CD14-positive monocyte (primary cell): ENCODE measurements around the gene NUDC. TPM values are rescaled to one million over a fixed set of nuclear protein-coding genes. Genes with fewer than 3 reads are reported as not detected.
A peak's percentile ranks its signal among the peaks of the same experiment; 100 is the strongest.
"Not testable (repeated sequence)": the region's sequence is repeated elsewhere in the genome, so short reads cannot be mapped to it uniquely, and the experiment has no call there.

Source experiments
- DNase-seq, 3 donors: peaks; one replicate each; pipeline ENCODE4 v3.0.0-alpha.2; 2011 to 2022
- H2AFZ ChIP-seq: 2 replicates; pipeline ENCODE4 v1.6.0; 2012; ENCODE audit warnings: mild to moderate bottlenecking, low read depth, low read length, inconsistent platforms; ENCODE audit not compliant: insufficient read depth, poor library complexity, severe bottlenecking
- H3K27ac ChIP-seq, 2 donors: 1 replicate in 1 of 2; 2 replicates in 1 of 2; pipeline ENCODE4 v1.5.1; 2012 to 2013; ENCODE audit warnings: low read length in 2 of 2, control low read depth in 1 of 2, inconsistent platforms in 1 of 2, low read depth in 1 of 2, mild to moderate bottlenecking in 1 of 2
- H3K27me3 ChIP-seq, 2 donors: one replicate each; pipeline versions ENCODE4 v1.6.0 to v1.6.1; 2011 to 2013; ENCODE audit warnings: low read length in 2 of 2; ENCODE audit not compliant: control insufficient read depth in 2 of 2, insufficient read depth in 2 of 2
- H3K36me3 ChIP-seq, 2 donors: replicated peaks in 1 of 2; 1 replicate in 1 of 2; 2 replicates in 1 of 2; pipeline versions ENCODE4 v1.5.1 to v1.6.1; 2012 to 2013; ENCODE audit warnings: low read length in 2 of 2, control low read depth in 1 of 2, inconsistent platforms in 1 of 2, mild to moderate bottlenecking in 1 of 2; ENCODE audit not compliant: insufficient read depth in 2 of 2, control insufficient read depth in 1 of 2
- H3K4me1 ChIP-seq, 2 donors: 1 replicate in 1 of 2; 2 replicates in 1 of 2; pipeline versions ENCODE4 v1.5.1 to v1.6.1; 2012 to 2013; ENCODE audit warnings: low read length in 2 of 2, control low read depth in 1 of 2, inconsistent platforms in 1 of 2, mild to moderate bottlenecking in 1 of 2, moderate library complexity in 1 of 2; ENCODE audit not compliant: insufficient read depth in 2 of 2, control insufficient read depth in 1 of 2
- H3K4me2 ChIP-seq: replicated peaks from 2 replicates; pipeline ENCODE3; 2012; ENCODE audit warnings: low read length, moderate library complexity, mild to moderate bottlenecking; ENCODE audit not compliant: poor library complexity, severe bottlenecking; ENCODE audit errors: extremely low read depth
- H3K4me3 ChIP-seq, 3 experiments: fragments of 200-600 bp in 1 of 3; sonication (generic) in 1 of 3; replicated peaks in 1 of 3; 1 replicate in 2 of 3; 2 replicates in 1 of 3; pipeline ENCODE4 v1.5.1; 2011 to 2013; ENCODE audit warnings: low read length in 3 of 3, mild to moderate bottlenecking in 3 of 3, control low read depth in 2 of 3, low read depth in 2 of 3, inconsistent platforms in 1 of 3, moderate library complexity in 1 of 3
- H3K79me2 ChIP-seq: 2 replicates; pipeline ENCODE4 v1.6.0; 2012; ENCODE audit warnings: mild to moderate bottlenecking, control low read depth, inconsistent platforms, low read length, moderate library complexity; ENCODE audit not compliant: insufficient read depth
- H3K9ac ChIP-seq: 2 replicates; pipeline ENCODE4 v1.6.0; 2017; ENCODE audit warnings: low read length, mild to moderate bottlenecking; ENCODE audit not compliant: insufficient read depth, poor library complexity, severe bottlenecking
- H3K9me3 ChIP-seq, 2 donors: replicated peaks in 1 of 2; 1 replicate in 1 of 2; 2 replicates in 1 of 2; pipeline versions ENCODE4 v1.5.1 to v1.6.1; 2012 to 2013; ENCODE audit warnings: low read length in 2 of 2, control low read depth in 1 of 2; ENCODE audit not compliant: control insufficient read depth in 1 of 2, insufficient read depth in 1 of 2
- H4K20me1 ChIP-seq: 2 replicates; pipeline ENCODE4 v1.6.0; 2012; ENCODE audit warnings: mild to moderate bottlenecking, low read length, control low read depth, moderate library complexity; ENCODE audit not compliant: insufficient read depth
- H3K27ac Mint-ChIP-seq, 7 donors: one replicate each; pipeline ENCODE4 v1.8.0; 2020; ENCODE audit warnings: mild to moderate bottlenecking in 7 of 7, mixed read lengths in 7 of 7, moderate library complexity in 6 of 7, inconsistent platforms in 2 of 7
- H3K27me3 Mint-ChIP-seq, 3 donors: one replicate each; pipeline ENCODE4 v1.8.0; 2021 to 2022; ENCODE audit warnings: low read depth in 3 of 3, mild to moderate bottlenecking in 3 of 3, mixed read lengths in 3 of 3, moderate library complexity in 3 of 3, inconsistent platforms in 1 of 3
- H3K36me3 Mint-ChIP-seq, 2 donors: one replicate each; pipeline ENCODE4 v1.8.0; 2020; ENCODE audit warnings: mixed read lengths in 2 of 2, inconsistent platforms in 1 of 2, mild to moderate bottlenecking in 1 of 2
- H3K4me1 Mint-ChIP-seq: one replicate; pipeline ENCODE4 v1.8.0; 2020; ENCODE audit warnings: mild to moderate bottlenecking, mixed read lengths
- H3K4me3 Mint-ChIP-seq, 2 donors: one replicate each; pipeline ENCODE4 v1.8.0; 2020; ENCODE audit warnings: mild to moderate bottlenecking in 2 of 2, mixed read lengths in 2 of 2, moderate library complexity in 1 of 2
- H3K9me3 Mint-ChIP-seq, 7 donors: one replicate each; pipeline ENCODE4 v1.8.0; 2020 to 2022; ENCODE audit warnings: mixed read lengths in 7 of 7, mild to moderate bottlenecking in 6 of 7, moderate library complexity in 6 of 7, inconsistent platforms in 2 of 7
- WGBS: methylation state at CpG from one replicate; pipeline ENCODE4 v1.1.5; 2013; ENCODE audit warnings: missing lambda C conversion rate; ENCODE audit not compliant: insufficient coverage; 5-methylcytosine and 5-hydroxymethylcytosine counted together
- intact Hi-C, 2 donors: fragments of 100-400 bp; cut with micrococcal nuclease; formaldehyde crosslinking; loops; one replicate each; pipeline versions ENCODE4 v1.15.0 to v1.15.1; 2023
- polyA plus RNA-seq, 3 donors: library from polyadenylated mRNA; depleted of rRNA in 1 of 3; unstranded in 2 of 3; stranded (reverse) in 1 of 3; fragments of 300-500 nt in 2 of 3; fragments of >200 nt in 1 of 3; fragmentation: Illumina TruSeq in 2 of 3; gene quantifications; 1 replicate in 2 of 3; 2 replicates in 1 of 3; pipeline ENCODE4 v1.2.3, GENCODE V29; 2012 to 2021
- TF ChIP-seq, protein P1 (sequence below): fragments of 200-600 bp; IDR thresholded peaks from one replicate; pipeline ENCODE4 v1.8.0; 2022; ENCODE audit warnings: antibody characterized with exemption, mild to moderate bottlenecking

Gene NUDC
- polyA plus RNA-seq, 3 donors: 28.3 to 58.3 (median 47.4) TPM

DNA sequence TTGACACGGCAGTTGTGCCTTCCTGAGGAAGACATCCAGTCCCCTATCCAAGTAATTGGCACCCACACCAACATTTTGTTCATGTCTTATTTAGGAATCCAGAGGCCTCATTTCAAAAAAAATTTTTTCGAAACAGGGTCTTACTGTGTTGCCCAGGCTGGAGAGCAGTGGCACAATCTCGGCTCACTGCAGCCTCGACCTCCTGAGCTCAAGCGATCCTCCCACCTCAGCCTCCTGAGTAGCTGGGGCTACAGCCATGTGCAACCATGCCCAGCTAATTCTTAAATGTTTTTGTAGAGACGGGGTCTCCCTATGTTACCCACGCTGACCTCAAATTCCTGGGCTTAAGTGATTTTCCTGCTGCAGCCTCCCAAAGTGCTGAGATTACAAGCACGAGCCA is 62.7 kb downstream of the NUDC start:
- no peaks in the 10 kb centered on the region for H3K36me3 ChIP-seq
- no peak overlapping the region for H2AFZ ChIP-seq
- H3K9me3 ChIP-seq: no peaks in the 10 kb centered on the region
- peaks cover 11 to 24% (median 20%) of the 10 kb centered on the region in 3 donors for H3K27me3 Mint-ChIP-seq
- TF ChIP-seq, protein P1, sequence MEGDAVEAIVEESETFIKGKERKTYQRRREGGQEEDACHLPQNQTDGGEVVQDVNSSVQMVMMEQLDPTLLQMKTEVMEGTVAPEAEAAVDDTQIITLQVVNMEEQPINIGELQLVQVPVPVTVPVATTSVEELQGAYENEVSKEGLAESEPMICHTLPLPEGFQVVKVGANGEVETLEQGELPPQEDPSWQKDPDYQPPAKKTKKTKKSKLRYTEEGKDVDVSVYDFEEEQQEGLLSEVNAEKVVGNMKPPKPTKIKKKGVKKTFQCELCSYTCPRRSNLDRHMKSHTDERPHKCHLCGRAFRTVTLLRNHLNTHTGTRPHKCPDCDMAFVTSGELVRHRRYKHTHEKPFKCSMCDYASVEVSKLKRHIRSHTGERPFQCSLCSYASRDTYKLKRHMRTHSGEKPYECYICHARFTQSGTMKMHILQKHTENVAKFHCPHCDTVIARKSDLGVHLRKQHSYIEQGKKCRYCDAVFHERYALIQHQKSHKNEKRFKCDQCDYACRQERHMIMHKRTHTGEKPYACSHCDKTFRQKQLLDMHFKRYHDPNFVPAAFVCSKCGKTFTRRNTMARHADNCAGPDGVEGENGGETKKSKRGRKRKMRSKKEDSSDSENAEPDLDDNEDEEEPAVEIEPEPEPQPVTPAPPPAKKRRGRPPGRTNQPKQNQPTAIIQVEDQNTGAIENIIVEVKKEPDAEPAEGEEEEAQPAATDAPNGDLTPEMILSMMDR: no peak
- H3K4me3 Mint-ChIP-seq: no peak overlapping the region
- peaks cover 0 to 3% of the 10 kb centered on the region in 2 donors for H3K4me1 ChIP-seq
- no peak overlapping the region for H3K4me3 ChIP-seq
- no peak overlapping the region for H3K27ac Mint-ChIP-seq
- no peak for DNase-seq
- H3K9ac ChIP-seq: no peak overlapping the region
- H3K79me2 ChIP-seq: no peaks in the 10 kb centered on the region
- no peaks in the 10 kb centered on the region for H3K36me3 Mint-ChIP-seq
- H3K4me2 ChIP-seq: no peak overlapping the region
- H4K20me1 ChIP-seq: no peaks in the 10 kb centered on the region
- 87% methylated on average over 7 of the region's 8 CpGs for WGBS
- H3K27me3 ChIP-seq: peaks cover 4% of the 10 kb centered on the region in 2 donors
- H3K4me1 Mint-ChIP-seq: peaks cover 2% of the 10 kb centered on the region
- intact Hi-C loops: no loop called here
- peaks cover 0 to 1% (median 0%) of the 10 kb centered on the region in 7 donors for H3K9me3 Mint-ChIP-seq
- H3K27ac ChIP-seq: no peak overlapping the region

DNA sequence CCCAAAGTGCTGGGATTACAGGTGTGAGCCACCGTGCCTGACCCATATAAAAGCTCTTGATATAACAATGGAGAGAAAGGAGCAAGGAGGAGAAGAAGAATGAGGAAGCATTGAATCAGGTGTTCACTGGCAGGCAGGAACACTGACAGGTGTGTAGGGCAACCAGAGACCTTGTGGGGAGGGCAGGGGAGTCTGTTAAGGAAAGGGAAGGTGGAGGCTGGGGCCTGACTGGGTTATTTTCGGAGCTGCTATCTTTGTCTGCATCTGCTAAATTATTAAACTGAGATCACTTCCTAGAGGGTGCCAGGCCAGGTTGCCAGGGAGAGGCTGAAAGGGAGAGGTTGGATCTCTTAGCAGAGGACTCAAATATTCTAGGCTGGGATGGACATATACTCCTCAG is 65.1 kb downstream of the NUDC start:
- Histone ChIP-seq H3K27ac (no peak overlapping the region), H3K4me3 (no peak overlapping the region), H3K79me2 (no peaks in the 10 kb centered on the region), H3K4me2 (no peak overlapping the region), H4K20me1 (no peaks in the 10 kb centered on the region), H3K27me3 (peaks cover 4 to 18% of the 10 kb centered on the region in 2 donors), H2AFZ (no peak overlapping the region), H3K4me1 (peaks cover 11 to 13% of the 10 kb centered on the region in 2 donors), H3K36me3 (no peaks in the 10 kb centered on the region), H3K9ac (no peak overlapping the region), H3K9me3 (no peaks in the 10 kb centered on the region)
- Mint-ChIP-seq H3K9me3 (peaks cover 0 to 5% (median 1%) of the 10 kb centered on the region in 7 donors), H3K36me3 (peaks cover 2 to 6% of the 10 kb centered on the region in 2 donors), H3K27ac (no peak overlapping the region), H3K4me1 (peaks cover 19% of the 10 kb centered on the region), H3K4me3 (peak overlapping the region in 1 of 2 donors; percentile 58), H3K27me3 (peaks cover 30 to 43% (median 35%) of the 10 kb centered on the region in 3 donors)
- no peak for DNase-seq
- intact Hi-C loops: loop anchor here in 1 of 2 donors (5.0 kb wide), 1 partner anchor 41 kb away; no protein-coding TSS in a partner anchor
- 80% methylated on average over 1 of the region's 2 CpGs for WGBS
- TF ChIP-seq, protein P1: no peak

DNA sequence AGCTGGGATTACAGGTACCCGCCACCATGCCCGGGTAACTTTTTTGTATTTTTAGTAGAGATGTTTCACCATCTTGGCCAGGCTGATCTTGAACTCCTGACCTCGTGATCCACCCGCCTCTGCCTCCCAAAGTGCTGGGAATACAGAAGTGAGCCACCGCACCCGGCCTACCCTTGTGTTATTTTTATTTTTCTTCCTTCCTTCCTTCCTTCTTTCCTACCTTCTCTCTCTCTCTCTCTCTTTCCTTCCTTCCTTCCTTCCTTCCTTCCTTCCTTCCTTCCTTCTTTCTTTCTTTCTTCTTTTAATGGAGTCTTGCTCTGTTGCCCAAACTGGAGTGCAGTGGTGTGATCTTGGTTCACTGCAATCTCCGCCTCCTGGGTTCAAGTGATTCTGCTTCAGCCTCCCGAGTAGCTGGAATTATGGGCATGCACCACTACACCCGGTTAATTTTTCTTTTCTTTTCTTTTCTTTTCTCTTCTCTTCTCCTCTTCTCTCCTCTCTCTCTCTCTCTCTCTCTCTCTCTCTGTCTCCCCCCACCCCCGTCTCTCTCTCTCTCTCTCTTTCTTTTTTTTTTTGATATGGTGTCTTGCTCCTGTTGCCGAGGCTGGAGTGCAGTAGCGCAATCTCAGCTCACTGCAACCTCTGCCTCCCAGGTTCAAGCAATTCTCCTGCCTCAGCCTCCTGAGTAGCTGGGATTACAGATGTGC is 68.0 kb downstream of the NUDC start:
- H4K20me1 ChIP-seq, H3K79me2 ChIP-seq, DNase-seq, H3K4me2 ChIP-seq, H3K27ac ChIP-seq, H2AFZ ChIP-seq, H3K36me3 ChIP-seq, H3K9me3 ChIP-seq, H3K4me3 ChIP-seq, H3K9ac ChIP-seq: not testable (repeated sequence)
- Mint-ChIP-seq H3K36me3 (peaks cover 9 to 11% of the 10 kb centered on the region in 2 donors), H3K4me1 (peaks cover 33% of the 10 kb centered on the region), H3K4me3 (peak overlapping the region in 1 of 2 donors; percentile 30), H3K9me3 (peaks cover 0 to 11% (median 4%) of the 10 kb centered on the region in 7 donors), H3K27ac (peak overlapping the region in 4 of 7 donors; percentile 32 to 83 (median 50)), H3K27me3 (peaks cover 40 to 56% (median 47%) of the 10 kb centered on the region in 3 donors)
- 100% methylated on average over 1 of the region's 12 CpGs for WGBS
- H3K27me3 ChIP-seq: peaks cover 13 to 33% of the 10 kb centered on the region in 2 donors
- intact Hi-C loops: loop anchor here in 1 of 2 donors (5.0 kb wide), 1 partner anchor 38 kb away; no protein-coding TSS in a partner anchor
- peaks cover 29 to 35% of the 10 kb centered on the region in 2 donors for H3K4me1 ChIP-seq
